Duodenal mucosa (tissue), 2 donors: Measurements from ENCODE around the gene KRTAP10-4.
A peak's percentile ranks its signal among the peaks of the same experiment; 100 is the strongest.

Source experiments
- H3K27ac ChIP-seq: one replicate; pipeline ENCODE4 v1.7.0; 2013; ENCODE audit warnings: low read depth, low read length
- H3K27me3 ChIP-seq, 2 donors: one replicate each; pipeline ENCODE4 v1.7.0; 2013; ENCODE audit warnings: low read length in 2 of 2, control low read depth in 1 of 2; ENCODE audit not compliant: insufficient read depth in 2 of 2, control insufficient read depth in 1 of 2
- H3K36me3 ChIP-seq, 2 donors: one replicate each; pipeline ENCODE4 v1.7.0; 2013; ENCODE audit warnings: low read length in 2 of 2, control low read depth in 1 of 2; ENCODE audit not compliant: insufficient read depth in 2 of 2, control insufficient read depth in 1 of 2
- H3K4me1 ChIP-seq, 2 donors: one replicate each; pipeline ENCODE4 v1.7.0; 2013; ENCODE audit warnings: low read length in 2 of 2, control low read depth in 1 of 2; ENCODE audit not compliant: insufficient read depth in 2 of 2, control insufficient read depth in 1 of 2
- H3K4me3 ChIP-seq, 2 donors: one replicate each; pipeline ENCODE4 v1.7.0; 2013; ENCODE audit warnings: low read length in 2 of 2, low read depth in 1 of 2
- H3K9ac ChIP-seq, 2 donors: one replicate each; pipeline ENCODE4 v1.7.0; 2013; ENCODE audit warnings: low read length in 2 of 2, low read depth in 1 of 2
- H3K9me3 ChIP-seq, 2 donors: one replicate each; pipeline ENCODE4 v1.7.0; 2013; ENCODE audit warnings: low read length in 2 of 2, control low read depth in 1 of 2; ENCODE audit not compliant: control insufficient read depth in 1 of 2

KRTAP10-4 gene

GRCh38 chr21:44571844-44572782 is 1.4 kb upstream of the KRTAP10-4 start:
- H3K27ac ChIP-seq, result no peak overlapping the region
- H3K9me3 ChIP-seq, result peaks cover 2 to 4% of the 10 kb centered on the region in 2 donors
- no peaks in the 10 kb centered on the region for H3K27me3 ChIP-seq
- H3K36me3 ChIP-seq, result no peaks in the 10 kb centered on the region
- no peak overlapping the region for H3K4me3 ChIP-seq
- H3K4me1 ChIP-seq, result peaks cover 0 to 6% of the 10 kb centered on the region in 2 donors
- H3K9ac ChIP-seq, result no peak overlapping the region

DNA sequence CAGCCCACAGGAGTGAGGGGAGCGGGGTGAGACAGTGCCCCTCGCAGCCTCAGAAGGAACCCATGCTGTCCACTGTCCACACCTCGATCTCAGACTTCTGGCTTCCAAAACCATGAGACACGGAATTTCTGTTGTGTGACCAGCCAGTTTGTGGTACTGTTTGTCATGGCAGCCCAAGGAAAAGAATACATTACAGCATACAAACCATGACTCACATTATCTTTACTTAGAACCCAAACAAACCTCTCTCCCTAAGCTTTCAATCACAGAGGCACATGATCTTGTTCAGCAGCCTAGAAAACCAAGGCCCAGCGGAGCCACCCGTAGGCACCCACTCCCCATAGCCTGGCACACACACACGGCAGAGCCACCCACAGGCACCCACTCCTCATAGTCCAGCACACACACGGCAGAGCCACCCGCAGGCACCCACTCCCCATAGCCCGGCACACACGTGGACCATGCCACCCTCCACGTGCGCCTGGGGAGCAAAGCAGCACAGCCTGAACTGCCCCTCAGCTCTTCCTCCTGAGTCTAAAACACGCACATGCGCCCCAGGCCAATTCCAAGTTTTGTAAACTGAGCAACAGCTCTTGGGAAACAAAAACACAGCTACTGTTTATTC is 458 bp upstream of the KRTAP10-4 start:
- Histone ChIP-seq H3K9ac (no peak overlapping the region), H3K4me1 (peaks cover 0 to 6% of the 10 kb centered on the region in 2 donors), H3K4me3 (no peak overlapping the region), H3K27ac (no peak overlapping the region), H3K36me3 (no peaks in the 10 kb centered on the region), H3K9me3 (peaks cover 4% of the 10 kb centered on the region in 2 donors), H3K27me3 (no peaks in the 10 kb centered on the region)

DNA sequence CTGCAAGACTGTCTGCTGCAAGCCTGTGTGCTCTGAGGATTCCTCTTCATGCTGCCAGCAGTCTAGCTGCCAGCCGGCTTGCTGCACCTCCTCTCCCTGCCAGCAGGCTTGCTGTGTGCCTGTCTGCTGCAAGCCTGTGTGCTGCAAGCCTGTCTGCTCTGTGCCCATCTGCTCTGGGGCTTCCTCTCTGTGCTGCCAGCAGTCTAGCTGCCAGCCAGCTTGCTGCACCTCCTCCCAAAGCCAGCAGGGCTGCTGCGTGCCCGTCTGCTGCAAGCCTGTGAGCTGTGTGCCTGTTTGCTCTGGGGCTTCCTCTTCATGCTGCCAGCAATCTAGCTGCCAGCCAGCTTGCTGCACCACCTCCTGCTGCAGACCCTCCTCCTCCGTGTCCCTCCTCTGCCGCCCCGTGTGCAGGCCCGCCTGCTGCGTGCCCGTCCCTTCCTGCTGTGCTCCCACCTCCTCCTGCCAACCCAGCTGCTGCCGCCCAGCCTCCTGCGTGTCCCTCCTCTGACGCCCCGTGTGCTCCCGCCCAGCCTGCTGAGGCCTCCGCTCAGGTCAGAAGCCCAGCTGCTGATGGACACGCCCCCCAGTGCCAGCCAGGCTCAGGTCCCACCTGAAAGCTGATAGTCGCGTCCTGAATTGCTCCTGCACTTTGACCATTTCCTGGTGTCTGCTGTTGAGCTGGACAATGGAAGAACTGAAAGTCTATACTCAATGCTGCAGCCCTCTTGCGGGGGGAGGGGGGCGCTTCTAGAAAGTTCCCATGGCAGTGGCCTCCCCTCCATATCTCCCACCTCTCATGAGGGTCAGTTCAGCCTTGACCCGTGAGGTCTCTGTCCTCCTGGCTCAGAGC is 1.2 kb downstream of the KRTAP10-4 start:
- Histone ChIP-seq H3K27me3 (no peaks in the 10 kb centered on the region), H3K9me3 (peaks cover 4% of the 10 kb centered on the region in 2 donors), H3K4me3 (peak overlapping the region; percentile 29 to 36), H3K27ac (no peak overlapping the region), H3K4me1 (peaks cover 0 to 6% of the 10 kb centered on the region in 2 donors), H3K9ac (no peak overlapping the region), H3K36me3 (no peaks in the 10 kb centered on the region)

- H3K27me3 ChIP-seq, result no peaks in the 10 kb centered on the region
Measured at GRCh38 chr21:44575307-44576024, 1.9 kb downstream of the KRTAP10-4 start.

GRCh38 chr21:44576025-44576420 is 2.5 kb downstream of the KRTAP10-4 start:
- H3K27ac ChIP-seq, result no peak overlapping the region
- H3K9me3 ChIP-seq, result peaks cover 4 to 8% of the 10 kb centered on the region in 2 donors

More at GRCh38 chr21:44575307-44576024, 1.9 kb downstream of the KRTAP10-4 start:
- Histone ChIP-seq H3K9me3 (peaks cover 4% of the 10 kb centered on the region in 2 donors), H3K27ac (no peak overlapping the region), H3K4me3 (no peak overlapping the region), H3K36me3 (no peaks in the 10 kb centered on the region), H3K9ac (no peak overlapping the region), H3K4me1 (peaks cover 0 to 6% of the 10 kb centered on the region in 2 donors)

GRCh38 chr21:44578371-44579055 is 5.0 kb downstream of the KRTAP10-4 start:
- H3K9ac ChIP-seq, result no peak overlapping the region
- no peaks in the 10 kb centered on the region for H3K27me3 ChIP-seq
- no peak overlapping the region for H3K27ac ChIP-seq
- H3K4me1 ChIP-seq, result peaks cover 0 to 6% of the 10 kb centered on the region in 2 donors
- H3K36me3 ChIP-seq, result no peaks in the 10 kb centered on the region
- H3K9me3 ChIP-seq, result peaks cover 0 to 7% of the 10 kb centered on the region in 2 donors
- no peak overlapping the region for H3K4me3 ChIP-seq

More at GRCh38 chr21:44576025-44576420, 2.5 kb downstream of the KRTAP10-4 start:
- no peak overlapping the region for H3K4me3 ChIP-seq
- no peak overlapping the region for H3K9ac ChIP-seq
- H3K27me3 ChIP-seq, result no peaks in the 10 kb centered on the region
- no peaks in the 10 kb centered on the region for H3K36me3 ChIP-seq
- peaks cover 0 to 6% of the 10 kb centered on the region in 2 donors for H3K4me1 ChIP-seq

- no peak overlapping the region for H3K27ac ChIP-seq
- H3K9me3 ChIP-seq, result peaks cover 0 to 7% of the 10 kb centered on the region in 2 donors
- no peaks in the 10 kb centered on the region for H3K27me3 ChIP-seq
- no peak overlapping the region for H3K9ac ChIP-seq
- H3K36me3 ChIP-seq, result no peaks in the 10 kb centered on the region
- peaks cover 0 to 5% of the 10 kb centered on the region in 2 donors for H3K4me1 ChIP-seq
- no peak overlapping the region for H3K4me3 ChIP-seq
Measured at GRCh38 chr21:44579056-44579832, 5.7 kb downstream of the KRTAP10-4 start.

GRCh38 chr21:44579833-44580144 is 6.3 kb downstream of the KRTAP10-4 start:
- Histone ChIP-seq H3K27me3 (no peaks in the 10 kb centered on the region), H3K4me1 (no peaks in the 10 kb centered on the region), H3K36me3 (no peaks in the 10 kb centered on the region), H3K4me3 (no peak overlapping the region), H3K27ac (no peak overlapping the region), H3K9me3 (peaks cover 0 to 7% of the 10 kb centered on the region in 2 donors), H3K9ac (no peak overlapping the region)
